MM.1S (cell line): ENCODE data around the gene KRT9.

Source experiments
- DNase-seq: peaks from one replicate; pipeline ENCODE4 v3.0.0-alpha.2; 2015
- H2AFZ ChIP-seq: fragments of 300-600 bp; sonication (generic); 2 replicates; pipeline ENCODE4 v1.6.0; 2016; ENCODE audit warnings: antibody characterized with exemption, low read length
- H3F3A ChIP-seq: fragments of 300-600 bp; sonication (generic); 2 replicates; pipeline ENCODE4 v1.6.1; 2016; ENCODE audit warnings: mild to moderate bottlenecking, antibody characterized with exemption, low read length, moderate library complexity, mixed read lengths; ENCODE audit not compliant: insufficient read depth
- H3K27ac ChIP-seq: fragments of 300-600 bp; sonication (generic); 2 replicates; pipeline ENCODE4 v1.5.1; 2016; ENCODE audit warnings: mild to moderate bottlenecking, low read length
- H3K27me3 ChIP-seq: fragments of 300-600 bp; sonication (generic); replicated peaks from 2 replicates; pipeline ENCODE4 v1.6.0; 2016; ENCODE audit warnings: low read length; ENCODE audit not compliant: insufficient read depth
- H3K36me3 ChIP-seq: fragments of 300-600 bp; sonication (generic); replicated peaks from 2 replicates; pipeline ENCODE4 v1.6.1; 2016; ENCODE audit warnings: mild to moderate bottlenecking, low read length, mixed read lengths; ENCODE audit not compliant: insufficient read depth
- H3K4me1 ChIP-seq: fragments of 300-600 bp; sonication (generic); 2 replicates; pipeline ENCODE4 v1.6.1; 2016; ENCODE audit warnings: low read length, mixed read lengths
- H3K4me2 ChIP-seq: fragments of 300-600 bp; sonication (generic); 2 replicates; pipeline ENCODE4 v1.6.0; 2016; ENCODE audit warnings: low read depth, low read length
- H3K4me3 ChIP-seq: fragments of 300-600 bp; sonication (generic); 2 replicates; pipeline ENCODE4 v1.5.1; 2016; ENCODE audit warnings: low read length, mixed read lengths
- H3K79me2 ChIP-seq: fragments of 300-600 bp; sonication (generic); 2 replicates; pipeline ENCODE4 v1.6.1; 2016; ENCODE audit warnings: mixed run types, low read length, mixed read lengths
- H3K9ac ChIP-seq: fragments of 300-600 bp; sonication (generic); 2 replicates; pipeline ENCODE4 v1.6.1; 2016; ENCODE audit warnings: low read length, mixed read lengths
- H3K9me2 ChIP-seq: fragments of 300-600 bp; sonication (generic); replicated peaks from 2 replicates; pipeline ENCODE4 v1.6.1; 2016; ENCODE audit warnings: mild to moderate bottlenecking, low read length, mixed read lengths; ENCODE audit not compliant: insufficient read depth
- H3K9me3 ChIP-seq: fragments of 300-600 bp; sonication (generic); replicated peaks from 2 replicates; pipeline ENCODE4 v1.6.1; 2016; ENCODE audit warnings: mild to moderate bottlenecking, low read length, mixed read lengths; ENCODE audit not compliant: insufficient read depth
- H4K20me1 ChIP-seq: fragments of 300-600 bp; sonication (generic); 2 replicates; pipeline ENCODE4 v1.6.1; 2016; ENCODE audit warnings: mild to moderate bottlenecking, low read length, moderate library complexity, mixed read lengths; ENCODE audit not compliant: insufficient read depth
- EZH2 ChIP-seq: fragments of 300-600 bp; sonication (generic); optimal IDR thresholded peaks from 2 replicates; pipeline ENCODE3; 2017; ENCODE audit warnings: low read depth, mild to moderate bottlenecking, antibody characterized with exemption, low read length, mixed read lengths
- EZH2phosphoT487 ChIP-seq: fragments of 300-600 bp; sonication (generic); IDR thresholded peaks from 2 replicates; pipeline ENCODE4 v1.6.1; 2018; ENCODE audit warnings: antibody characterized with exemption, low read length
- TF ChIP-seq, protein P1 (sequence below): fragments of 300-600 bp; sonication (generic); IDR thresholded peaks from 2 replicates; pipeline ENCODE4 v1.5.1; 2016; ENCODE audit warnings: antibody characterized with exemption, low read length, mixed read lengths

Gene KRT9

DNA sequence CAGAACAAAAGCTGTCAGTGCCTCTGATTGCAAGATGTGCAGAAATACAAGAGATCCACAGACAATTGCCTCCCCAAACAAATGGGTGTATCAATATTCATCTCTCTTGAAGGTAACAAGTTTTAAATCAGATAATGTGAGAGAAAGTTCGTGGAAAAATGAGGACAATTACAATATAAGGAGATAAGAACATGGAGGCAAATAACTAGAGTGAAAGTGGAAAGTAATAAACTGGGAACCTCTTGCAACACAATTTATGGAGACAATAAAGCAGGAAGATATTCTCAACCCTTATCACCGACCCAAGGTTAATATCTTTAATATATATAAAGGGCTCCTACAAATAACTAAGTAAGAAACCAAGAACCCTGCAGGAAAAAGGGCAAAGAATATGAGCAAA, 29.5 kb downstream of the KRT9 start:
- Histone ChIP-seq H3K4me1 (no peaks in the 10 kb centered on the region), H3K36me3 (no peaks in the 10 kb centered on the region), H4K20me1 (no peaks in the 10 kb centered on the region), H3K9me3 (no peaks in the 10 kb centered on the region), H2AFZ (no peak overlapping the region), H3K4me3 (no peak overlapping the region), H3K9me2 (no peaks in the 10 kb centered on the region), H3K9ac (no peak overlapping the region), H3K79me2 (no peaks in the 10 kb centered on the region), H3K27ac (no peak overlapping the region), H3F3A (no peaks in the 10 kb centered on the region), H3K27me3 (no peaks in the 10 kb centered on the region), H3K4me2 (no peak overlapping the region)
- no peak for TF ChIP-seq EZH2
- TF ChIP-seq EZH2phosphoT487 = no peak
- TF ChIP-seq, protein P1, sequence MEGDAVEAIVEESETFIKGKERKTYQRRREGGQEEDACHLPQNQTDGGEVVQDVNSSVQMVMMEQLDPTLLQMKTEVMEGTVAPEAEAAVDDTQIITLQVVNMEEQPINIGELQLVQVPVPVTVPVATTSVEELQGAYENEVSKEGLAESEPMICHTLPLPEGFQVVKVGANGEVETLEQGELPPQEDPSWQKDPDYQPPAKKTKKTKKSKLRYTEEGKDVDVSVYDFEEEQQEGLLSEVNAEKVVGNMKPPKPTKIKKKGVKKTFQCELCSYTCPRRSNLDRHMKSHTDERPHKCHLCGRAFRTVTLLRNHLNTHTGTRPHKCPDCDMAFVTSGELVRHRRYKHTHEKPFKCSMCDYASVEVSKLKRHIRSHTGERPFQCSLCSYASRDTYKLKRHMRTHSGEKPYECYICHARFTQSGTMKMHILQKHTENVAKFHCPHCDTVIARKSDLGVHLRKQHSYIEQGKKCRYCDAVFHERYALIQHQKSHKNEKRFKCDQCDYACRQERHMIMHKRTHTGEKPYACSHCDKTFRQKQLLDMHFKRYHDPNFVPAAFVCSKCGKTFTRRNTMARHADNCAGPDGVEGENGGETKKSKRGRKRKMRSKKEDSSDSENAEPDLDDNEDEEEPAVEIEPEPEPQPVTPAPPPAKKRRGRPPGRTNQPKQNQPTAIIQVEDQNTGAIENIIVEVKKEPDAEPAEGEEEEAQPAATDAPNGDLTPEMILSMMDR = no peak
- DNase-seq = no peak

DNA sequence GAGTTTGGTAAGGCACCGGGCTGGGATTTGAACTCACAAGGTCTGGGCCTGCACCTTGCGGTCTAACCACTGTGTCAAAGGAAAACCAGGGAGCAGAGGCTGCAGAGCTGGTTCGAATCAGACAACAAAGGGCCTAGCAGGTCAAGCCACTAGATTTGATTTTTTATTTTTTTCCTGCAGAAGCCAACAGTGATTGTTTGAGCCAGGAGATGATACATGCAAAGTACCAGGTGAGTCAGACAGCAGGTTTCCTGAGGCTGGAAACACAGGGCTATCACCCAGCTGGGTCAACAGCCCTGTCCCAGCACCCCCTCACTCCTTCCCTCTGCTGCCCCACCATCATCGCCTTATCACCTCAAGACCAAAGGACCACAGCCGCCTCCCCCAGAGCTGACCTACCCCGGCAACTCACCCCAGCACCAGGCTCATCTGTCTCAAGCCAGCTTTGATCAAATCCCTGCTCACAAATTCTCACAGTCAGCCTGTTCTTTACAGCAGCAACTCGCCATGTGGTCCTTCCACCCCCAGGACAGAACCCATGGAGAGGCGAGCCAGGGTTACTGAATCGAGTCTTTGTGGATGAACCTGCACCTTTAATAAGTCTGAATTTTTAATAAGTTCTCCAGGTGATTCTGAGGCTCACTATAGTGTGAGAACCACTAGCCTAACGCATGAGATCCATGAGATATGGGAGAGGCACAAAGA, 30.8 kb downstream of the KRT9 start:
- H3K9me2 ChIP-seq = no peaks in the 10 kb centered on the region
- no peaks in the 10 kb centered on the region for H4K20me1 ChIP-seq
- TF ChIP-seq EZH2phosphoT487 = no peak
- TF ChIP-seq, protein P1 = no peak
- TF ChIP-seq EZH2 = no peak
- no peak overlapping the region for H2AFZ ChIP-seq
- no peaks in the 10 kb centered on the region for H3K36me3 ChIP-seq
- H3K9ac ChIP-seq = no peak overlapping the region
- H3K27me3 ChIP-seq = no peaks in the 10 kb centered on the region
- H3K79me2 ChIP-seq = no peaks in the 10 kb centered on the region
- H3K4me3 ChIP-seq = no peak overlapping the region
- H3F3A ChIP-seq = no peaks in the 10 kb centered on the region
- H3K9me3 ChIP-seq = no peaks in the 10 kb centered on the region
- DNase-seq = no peak
- H3K27ac ChIP-seq = no peak overlapping the region
- no peak overlapping the region for H3K4me2 ChIP-seq
- H3K4me1 ChIP-seq = no peaks in the 10 kb centered on the region

DNA sequence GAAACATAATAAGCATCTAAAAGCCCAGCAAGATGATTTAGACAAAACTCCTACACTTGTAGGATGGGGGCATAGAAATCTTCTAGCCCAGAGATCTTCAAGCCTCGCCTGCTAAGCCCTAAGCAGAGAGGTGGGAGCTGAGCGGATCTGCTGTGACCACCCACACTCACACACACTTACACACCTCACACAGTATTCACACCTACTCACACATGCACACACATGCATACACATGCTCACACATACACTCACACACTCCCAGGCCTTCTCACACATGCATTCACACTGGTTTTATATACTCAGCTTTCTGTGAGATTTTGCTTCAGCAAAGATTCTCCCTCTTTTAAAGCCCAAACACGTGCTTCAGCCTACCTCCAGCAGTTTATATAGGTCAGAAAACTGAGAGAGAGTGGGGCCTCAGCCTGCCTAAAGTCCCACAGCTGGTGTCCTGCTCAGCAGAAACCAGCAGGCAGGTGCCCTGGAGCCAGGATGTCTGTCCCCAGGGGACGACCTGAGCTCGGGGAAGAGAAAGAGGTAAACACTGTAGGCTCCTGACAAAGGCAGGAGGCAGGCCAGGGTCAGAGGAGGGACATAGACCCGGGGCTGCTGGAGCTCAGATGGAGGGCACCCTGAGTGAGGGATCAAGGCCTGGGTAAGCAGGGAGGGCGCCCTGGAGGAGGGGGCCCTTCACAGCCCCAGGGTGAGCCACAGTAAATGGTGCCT, 31.7 kb downstream of the KRT9 start:
- Histone ChIP-seq H3K79me2 (no peaks in the 10 kb centered on the region), H3K36me3 (no peaks in the 10 kb centered on the region), H3K27ac (no peak overlapping the region), H2AFZ (peak overlapping the region; percentile 30; the same call in 1 of the 2 replicates), H3K27me3 (no peaks in the 10 kb centered on the region), H3K4me2 (no peak overlapping the region), H3K4me3 (no peak overlapping the region), H3K4me1 (no peaks in the 10 kb centered on the region), H3K9ac (no peak overlapping the region), H3K9me2 (no peaks in the 10 kb centered on the region), H4K20me1 (no peaks in the 10 kb centered on the region), H3F3A (no peaks in the 10 kb centered on the region), H3K9me3 (no peaks in the 10 kb centered on the region)
- TF ChIP-seq EZH2 = no peak
- TF ChIP-seq, protein P1 = no peak
- no peak for TF ChIP-seq EZH2phosphoT487
- DNase-seq = peak; percentile 17
